ENCODE results near the gene CABLES2.

- TF ChIP-seq POLR2A (IDR thresholded peaks at IDR 0.05) (no peak), CTCF (IDR thresholded peaks at IDR 0.05) (no peak), EP300 (IDR thresholded peaks at IDR 0.05) (no peak)
These were observed 41.7 kb upstream of the CABLES2 start for GRCh38 chr20:62448788-62449187.
